Inflammatory macrophage (primary cell): ENCODE measurements around the gene TBCD.
A peak's percentile ranks its signal among the peaks of the same experiment; 100 is the strongest.
"Not testable (repeated sequence)": the region's sequence is repeated elsewhere in the genome, so short reads cannot be mapped to it uniquely, and the experiment has no call there.

Source experiments
- DNase-seq, 2 donors: peaks; one replicate each; pipeline ENCODE4 v3.0.0-alpha.2; 2020 to 2022

TBCD gene

GRCh38 chr17:82959242-82959930 is 207.5 kb downstream of the TBCD start:
- no peak for DNase-seq

GRCh38 chr17:82959990-82960418 is 208.1 kb downstream of the TBCD start:
- no peak for DNase-seq

GRCh38 chr17:82960419-82961271 is 208.8 kb downstream of the TBCD start:
- no peak for DNase-seq

- DNase-seq, result no peak
Measured at GRCh38 chr17:82961366-82962162, 209.7 kb downstream of the TBCD start.

GRCh38 chr17:82962163-82962720 is 210.4 kb downstream of the TBCD start:
- peak in 1 of 2 donors; percentile 11 for DNase-seq

GRCh38 chr17:82963104-82963950 is 211.5 kb downstream of the TBCD start:
- peak; percentile 83 to 89 for DNase-seq

GRCh38 chr17:82964451-82964850 is 212.6 kb downstream of the TBCD start:
- not testable (repeated sequence) for DNase-seq

GRCh38 chr17:82964851-82965341 is 213.0 kb downstream of the TBCD start:
- DNase-seq, result no peak

GRCh38 chr17:82965371-82965770 is 213.5 kb downstream of the TBCD start:
- no peak for DNase-seq

- no peak for DNase-seq
Measured at GRCh38 chr17:82966415-82966814, 214.6 kb downstream of the TBCD start.

GRCh38 chr17:82967268-82968032 is 215.6 kb downstream of the TBCD start:
- DNase-seq, result no peak

- DNase-seq, result not testable (repeated sequence)
Measured at GRCh38 chr17:82968033-82968841, 216.4 kb downstream of the TBCD start.

- DNase-seq, result no peak
Measured at GRCh38 chr17:82970067-82970466, 218.2 kb downstream of the TBCD start.

GRCh38 chr17:82970818-82971590 is 219.1 kb downstream of the TBCD start:
- DNase-seq, result no peak

- no peak for DNase-seq
Measured at GRCh38 chr17:82972836-82973372, 221.0 kb downstream of the TBCD start.

- DNase-seq, result no peak
Measured at GRCh38 chr17:82973456-82974135, 221.7 kb downstream of the TBCD start.

GRCh38 chr17:82974136-82974952 is 222.5 kb downstream of the TBCD start:
- no peak for DNase-seq
